ENCODE results near the gene PDE4A. TPM values are rescaled to one million over a fixed set of nuclear protein-coding genes. Genes with fewer than 3 reads are reported as not detected.

Gene PDE4A
- total and polyA plus RNA-seq, 2 of the 13 experiments (the other 11 are each of a cell fraction or from before 2014, with no cell fraction given), result 1.1 to 4.1 TPM

DNA sequence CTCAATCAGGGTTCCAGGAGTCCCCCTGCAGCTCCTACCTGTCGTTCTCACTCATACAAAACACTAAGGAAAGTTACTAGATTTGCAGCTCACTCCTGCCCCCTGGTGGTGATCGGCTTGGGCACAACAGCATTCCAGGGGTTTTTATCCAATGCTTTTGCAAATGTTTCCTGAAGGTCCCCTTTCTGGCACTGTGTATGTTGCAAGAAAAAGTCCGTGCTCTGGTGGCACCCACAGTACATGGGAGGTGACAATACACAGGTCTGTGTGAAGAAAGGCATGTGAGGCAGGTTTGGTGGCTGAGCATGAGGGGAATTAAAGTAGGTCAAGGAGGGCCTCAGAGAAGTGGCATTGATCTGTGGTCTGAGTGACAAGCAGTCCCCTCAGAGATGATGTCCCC, 31.4 kb upstream of the PDE4A start (continued):
- TF ChIP-seq JUNB (CRISPR knock-in tag; IDR thresholded peaks at IDR 0.05; ENCODE audit: borderline replicate concordance) (no peak; the same call in 1 of the 2 replicates), ZBTB4 (CRISPR knock-in tag; IDR thresholded peaks at IDR 0.05; ENCODE audit: borderline replicate concordance) (no peak), CEBPB (IDR thresholded peaks at IDR 0.05; ENCODE audit: borderline replicate concordance, low read depth, low read length) (peak; percentile 67; the same call in 1 of the 2 replicates), TOE1 (CRISPR knock-in tag; IDR thresholded peaks at IDR 0.05) (no peak), TBL1XR1 (IDR thresholded peaks at IDR 0.05; ENCODE audit: borderline replicate concordance, low read length, partially characterized antibody) (no peak), ZNF556 (CRISPR knock-in tag; IDR thresholded peaks at IDR 0.05; ENCODE audit: borderline replicate concordance) (no peak), MXI1 (IDR thresholded peaks at IDR 0.05; ENCODE audit: borderline replicate concordance, low read depth, low read length) (peak; percentile 10; the same call in 1 of the 3 replicates), GATAD2A (CRISPR knock-in tag; IDR thresholded peaks at IDR 0.05) (peak; percentile 38), ZNF24 (IDR thresholded peaks at IDR 0.05) (no peak), ZNF883 (CRISPR knock-in tag; IDR thresholded peaks at IDR 0.05; ENCODE audit: not compliant biosample characterization) (no peak), MZF1 (CRISPR knock-in tag; IDR thresholded peaks at IDR 0.05; ENCODE audit: borderline replicate concordance) (no peak), ZNF20 (CRISPR knock-in tag; IDR thresholded peaks at IDR 0.05) (no peak), ZNF543 (CRISPR knock-in tag; IDR thresholded peaks at IDR 0.05) (no peak), PITX1 (CRISPR knock-in tag; IDR thresholded peaks at IDR 0.05) (no peak), ZNF446 (CRISPR knock-in tag; IDR thresholded peaks at IDR 0.05) (no peak), BHLHE40 (IDR thresholded peaks at IDR 0.05; ENCODE audit: low read length) (no peak), SALL2 (CRISPR knock-in tag; IDR thresholded peaks at IDR 0.05) (no peak), CERS6 (CRISPR knock-in tag; IDR thresholded peaks at IDR 0.05) (no peak)
- TF ChIP-seq, protein P1, sequence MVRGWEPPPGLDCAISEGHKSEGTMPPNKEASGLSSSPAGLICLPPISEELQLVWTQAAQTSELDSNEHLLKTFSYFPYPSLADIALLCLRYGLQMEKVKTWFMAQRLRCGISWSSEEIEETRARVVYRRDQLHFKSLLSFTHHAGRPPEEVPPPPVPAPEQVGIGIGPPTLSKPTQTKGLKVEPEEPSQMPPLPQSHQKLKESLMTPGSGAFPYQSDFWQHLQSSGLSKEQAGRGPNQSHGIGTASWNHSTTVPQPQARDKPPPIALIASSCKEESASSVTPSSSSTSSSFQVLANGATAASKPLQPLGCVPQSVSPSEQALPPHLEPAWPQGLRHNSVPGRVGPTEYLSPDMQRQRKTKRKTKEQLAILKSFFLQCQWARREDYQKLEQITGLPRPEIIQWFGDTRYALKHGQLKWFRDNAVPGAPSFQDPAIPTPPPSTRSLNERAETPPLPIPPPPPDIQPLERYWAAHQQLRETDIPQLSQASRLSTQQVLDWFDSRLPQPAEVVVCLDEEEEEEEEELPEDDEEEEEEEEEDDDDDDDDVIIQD (CRISPR knock-in tag; IDR thresholded peaks at IDR 0.05; ENCODE audit: low read depth), result no peak
- TF ChIP-seq, protein P2, sequence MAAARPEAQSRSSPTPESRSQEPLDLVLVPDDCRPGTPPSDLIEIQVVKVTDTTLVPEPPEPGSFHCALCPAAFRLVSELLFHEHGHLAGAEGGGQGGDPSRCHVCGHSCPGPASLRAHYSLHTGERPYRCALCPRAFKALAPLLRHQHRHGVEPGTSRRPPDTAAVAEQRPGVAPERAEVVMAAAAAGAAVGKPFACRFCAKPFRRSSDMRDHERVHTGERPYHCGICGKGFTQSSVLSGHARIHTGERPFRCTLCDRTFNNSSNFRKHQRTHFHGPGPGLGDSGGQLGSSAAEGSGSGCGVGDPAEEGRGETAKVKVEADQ (CRISPR knock-in tag; IDR thresholded peaks at IDR 0.05; ENCODE audit: borderline replicate concordance), result no peak
